Left forelimb (tissue), 1 donor: ENCODE results near the gene TMCC1.
"Not testable (repeated sequence)": the region's sequence is repeated elsewhere in the genome, so short reads cannot be mapped to it uniquely, and the experiment has no call there.

Source experiments
- DNase-seq: peaks from one replicate; pipeline ENCODE4 v3.0.0-alpha.2; 2018; ENCODE audit warnings: low spot score

The TMCC1 gene

GRCh38 chr3:129893581-129894070 lies at the start of gene TMCC1:
TSS of gene TMCC1 (minus strand) at chr3:129893711.
- DNase-seq: peak; percentile 89

GRCh38 chr3:129943020-129943419 lies 49.5 kb upstream of the TMCC1 start:
- no peak for DNase-seq

GRCh38 chr3:129942296-129942695 lies 48.8 kb upstream of the TMCC1 start:
- DNase-seq: peak; percentile 78

GRCh38 chr3:129940086-129940485 lies 46.6 kb upstream of the TMCC1 start:
- no peak for DNase-seq

GRCh38 chr3:129938140-129938930 lies 44.8 kb upstream of the TMCC1 start:
- no peak for DNase-seq

- no peak for DNase-seq
Measured at GRCh38 chr3:129937717-129938116, 44.2 kb upstream of the TMCC1 start.

GRCh38 chr3:129936757-129937156 lies 43.2 kb upstream of the TMCC1 start:
- no peak for DNase-seq

- DNase-seq: no peak
Measured at GRCh38 chr3:129934234-129935123, 41.0 kb upstream of the TMCC1 start.

- no peak for DNase-seq
Measured at GRCh38 chr3:129933471-129933870, 40.0 kb upstream of the TMCC1 start.

GRCh38 chr3:129929383-129929782 lies 35.9 kb upstream of the TMCC1 start:
- no peak for DNase-seq

- DNase-seq: no peak
Measured at GRCh38 chr3:129927072-129927471, 33.6 kb upstream of the TMCC1 start.

- no peak for DNase-seq
Measured at GRCh38 chr3:129919806-129920205, 26.3 kb upstream of the TMCC1 start.

- DNase-seq: no peak
Measured at GRCh38 chr3:129919357-129919756, 25.8 kb upstream of the TMCC1 start.

GRCh38 chr3:129918461-129918860 lies 24.9 kb upstream of the TMCC1 start:
- DNase-seq: no peak

- no peak for DNase-seq
Measured at GRCh38 chr3:129917423-129918007, 24.0 kb upstream of the TMCC1 start.

- no peak for DNase-seq
Measured at GRCh38 chr3:129913618-129914017, 20.1 kb upstream of the TMCC1 start.

GRCh38 chr3:129911261-129911861 lies 17.9 kb upstream of the TMCC1 start:
- DNase-seq: no peak

GRCh38 chr3:129909235-129909634 lies 15.7 kb upstream of the TMCC1 start:
- not testable (repeated sequence) for DNase-seq

- DNase-seq: no peak
Measured at GRCh38 chr3:129908417-129908816, 14.9 kb upstream of the TMCC1 start.

- DNase-seq: not testable (repeated sequence)
Measured at GRCh38 chr3:129901272-129901671, 7.8 kb upstream of the TMCC1 start.

GRCh38 chr3:129897026-129897425 lies 3.5 kb upstream of the TMCC1 start:
- no peak for DNase-seq
